HG03108 (cell line): ENCODE data around the gene CCBE1.
A peak's percentile ranks its signal among the peaks of the same experiment; 100 is the strongest.

Experiments used
- ATAC-seq: cut with Tn5 transposase; IDR thresholded peaks from one replicate; pipeline ENCODE4 v1.9.1; 2021; ENCODE audit warnings: moderate library complexity; ENCODE audit not compliant: unreplicated experiment

The CCBE1 gene

GRCh38 chr18:59423259-59423658, 274.0 kb downstream of the CCBE1 start:
- ATAC-seq = no peak

GRCh38 chr18:59420244-59420643, 277.0 kb downstream of the CCBE1 start:
- no peak for ATAC-seq

GRCh38 chr18:59419386-59419785, 277.8 kb downstream of the CCBE1 start:
- no peak for ATAC-seq

- ATAC-seq = no peak
These were observed 280.4 kb downstream of the CCBE1 start for GRCh38 chr18:59416818-59417217.

GRCh38 chr18:59414111-59414653, 283.0 kb downstream of the CCBE1 start:
- no peak for ATAC-seq

- peak; percentile 98 for ATAC-seq
These were observed 294.7 kb downstream of the CCBE1 start for GRCh38 chr18:59402432-59403090.

- ATAC-seq = no peak
These were observed 296.8 kb downstream of the CCBE1 start for GRCh38 chr18:59400407-59400806.

- ATAC-seq = no peak
These were observed 301.7 kb downstream of the CCBE1 start for GRCh38 chr18:59395226-59396175.

- no peak for ATAC-seq
These were observed 303.8 kb downstream of the CCBE1 start for GRCh38 chr18:59393381-59393780.

- ATAC-seq = no peak
These were observed 308.4 kb downstream of the CCBE1 start for GRCh38 chr18:59388817-59389216.

- no peak for ATAC-seq
These were observed 309.3 kb downstream of the CCBE1 start for GRCh38 chr18:59387687-59388565.

- no peak for ATAC-seq
These were observed 310.1 kb downstream of the CCBE1 start for GRCh38 chr18:59386909-59387686.

- no peak for ATAC-seq
These were observed 312.0 kb downstream of the CCBE1 start for GRCh38 chr18:59385191-59385590.

GRCh38 chr18:59383851-59384250, 313.4 kb downstream of the CCBE1 start:
- no peak for ATAC-seq

- ATAC-seq = no peak
These were observed 314.8 kb downstream of the CCBE1 start for GRCh38 chr18:59382383-59382782.

- ATAC-seq = no peak
These were observed 315.3 kb downstream of the CCBE1 start for GRCh38 chr18:59381949-59382348.
